ENCODE measurements around the gene OXCT2. TPM values are rescaled to one million over a fixed set of nuclear protein-coding genes. Genes with fewer than 3 reads are reported as not detected.
"Not testable (repeated sequence)": the region's sequence is repeated elsewhere in the genome, so short reads cannot be mapped to it uniquely, and the experiment has no call there.

The OXCT2 gene
- polyA plus RNA-seq (2013, experiment 1 of 2) = 0.42 TPM
- 0.50 TPM for polyA plus RNA-seq (2013, experiment 2 of 2)

DNA sequence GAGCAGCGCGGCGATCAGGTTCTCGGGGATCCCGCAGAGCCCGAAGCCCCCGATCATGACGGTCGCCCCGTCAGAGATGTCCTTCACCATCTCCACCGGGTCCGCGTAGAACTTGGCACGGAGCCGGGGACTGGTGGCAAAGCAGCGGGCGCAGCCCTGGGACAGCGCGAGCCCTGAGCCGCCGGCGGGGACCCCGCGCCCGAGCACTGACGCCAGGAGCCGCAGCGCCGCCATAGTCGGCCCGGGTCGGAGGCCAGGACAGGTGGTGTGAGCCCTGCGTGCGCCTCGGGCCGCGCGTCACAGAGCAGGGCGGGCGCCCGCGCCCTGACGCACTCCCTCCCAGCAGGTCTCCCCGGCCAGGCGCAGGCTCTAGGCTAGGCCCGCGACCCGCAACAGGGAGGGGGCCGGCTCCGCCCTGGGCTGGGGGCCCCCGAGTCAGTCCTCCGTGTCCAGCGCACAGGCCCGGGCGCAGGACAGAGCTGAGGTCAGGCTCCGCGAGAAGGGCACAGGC, at the start of gene OXCT2:
TSS of gene OXCT2 (minus strand) at position 327 of the 511 bp plus-strand sequence. CDS start at position 234, 93 bp downstream.
- H2BK120ac ChIP-seq (ENCODE audit: low read depth, low read length); DNase-seq; H3K27ac ChIP-seq (ENCODE audit: low read depth, low read length); H3K4ac ChIP-seq (ENCODE audit: low read depth, low read length); H3K36me3 ChIP-seq (ENCODE audit: control insufficient read depth, insufficient read depth, low read length); H2BK5ac ChIP-seq (ENCODE audit: low read length); H2AK5ac ChIP-seq (ENCODE audit: low read length); H4K5ac ChIP-seq (ENCODE audit: low read length); H3K4me2 ChIP-seq (ENCODE audit: low read length); H3K23ac ChIP-seq (ENCODE audit: low read length); H3K56ac ChIP-seq (ENCODE audit: low read length); H3K79me1 ChIP-seq (ENCODE audit: low read length); H3K4me3 ChIP-seq (ENCODE audit: low read length); H3K4me1 ChIP-seq (ENCODE audit: control insufficient read depth, low read depth, low read length); H4K8ac ChIP-seq (ENCODE audit: low read depth, low read length); H3K79me2 ChIP-seq (ENCODE audit: control insufficient read depth, insufficient read depth, low read length); H2BK15ac ChIP-seq (replicated peaks; ENCODE audit: low read depth); H3K18ac ChIP-seq (ENCODE audit: low read length); H3K27me3 ChIP-seq (ENCODE audit: insufficient read depth, low read length, poor library complexity); H3K9ac ChIP-seq (ENCODE audit: low read length): not testable (repeated sequence)
- no CpG with 5 or more reads among the region's 57 CpGs for WGBS (ENCODE audit: extremely low coverage, insufficient coverage, low lambda C conversion rate)

- Histone ChIP-seq H3K56ac (ENCODE audit: low read length) (no peak overlapping the region), H4K8ac (ENCODE audit: low read depth, low read length) (no peak overlapping the region), H3K27me3 (ENCODE audit: insufficient read depth, low read length, poor library complexity) (no peaks in the 10 kb centered on the region), H2AK5ac (ENCODE audit: low read length) (no peak overlapping the region), H3K4ac (ENCODE audit: low read depth, low read length) (no peak overlapping the region), H3K4me3 (ENCODE audit: low read length) (no peak overlapping the region), H2BK5ac (ENCODE audit: low read length) (no peak overlapping the region), H3K27ac (ENCODE audit: low read depth, low read length) (no peak overlapping the region), H3K79me1 (ENCODE audit: low read length) (no peaks in the 10 kb centered on the region), H2BK120ac (ENCODE audit: low read depth, low read length) (no peak overlapping the region), H3K9ac (ENCODE audit: low read length) (no peak overlapping the region), H3K18ac (ENCODE audit: low read length) (no peak overlapping the region), H3K4me1 (ENCODE audit: control insufficient read depth, low read depth, low read length) (no peaks in the 10 kb centered on the region), H4K5ac (ENCODE audit: low read length) (no peak overlapping the region), H3K79me2 (ENCODE audit: control insufficient read depth, insufficient read depth, low read length) (no peaks in the 10 kb centered on the region), H3K4me2 (ENCODE audit: low read length) (no peak overlapping the region), H2BK15ac (replicated peaks; ENCODE audit: low read depth) (no peak overlapping the region), H3K36me3 (ENCODE audit: control insufficient read depth, insufficient read depth, low read length) (no peaks in the 10 kb centered on the region), H3K23ac (ENCODE audit: low read length) (no peak overlapping the region)
- DNase-seq = no peak
- WGBS (ENCODE audit: extremely low coverage, insufficient coverage, low lambda C conversion rate) = no CpG with 5 or more reads among the region's 22 CpGs
Observed at GRCh38 chr1:39819091-39819812, 48.1 kb upstream of the OXCT2 start.

DNA sequence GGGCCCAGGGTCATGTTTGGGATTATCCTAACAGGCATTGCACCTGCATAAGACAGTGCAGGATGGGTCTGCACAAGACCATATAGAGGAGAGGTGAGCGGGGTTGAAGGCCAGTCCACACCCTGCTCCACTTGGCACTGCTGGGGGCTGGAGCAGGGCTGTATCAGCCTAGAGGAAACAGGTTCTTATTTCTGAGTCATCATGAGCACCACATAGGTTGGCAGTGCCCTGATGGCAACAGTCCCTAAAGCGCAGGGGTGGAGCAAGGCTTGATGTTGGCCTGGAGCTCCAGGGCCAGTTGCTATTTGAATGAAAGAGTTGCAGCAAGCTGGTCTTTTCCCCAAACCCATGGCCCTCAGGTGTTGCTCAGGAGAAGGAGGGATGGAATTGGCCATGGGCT, 47.3 kb upstream of the OXCT2 start:
- H2BK15ac ChIP-seq (replicated peaks; ENCODE audit: low read depth) = no peak overlapping the region
- no peaks in the 10 kb centered on the region for H3K79me2 ChIP-seq (ENCODE audit: control insufficient read depth, insufficient read depth, low read length)
- no peak overlapping the region for H4K8ac ChIP-seq (ENCODE audit: low read depth, low read length)
- no peak overlapping the region for H3K4me3 ChIP-seq (ENCODE audit: low read length)
- H3K23ac ChIP-seq (ENCODE audit: low read length) = no peak overlapping the region
- H2AK5ac ChIP-seq (ENCODE audit: low read length) = no peak overlapping the region
- no peak overlapping the region for H3K4ac ChIP-seq (ENCODE audit: low read depth, low read length)
- H3K36me3 ChIP-seq (ENCODE audit: control insufficient read depth, insufficient read depth, low read length) = no peaks in the 10 kb centered on the region
- WGBS (ENCODE audit: extremely low coverage, insufficient coverage, low lambda C conversion rate) = no CpG with 5 or more reads among the region's 2 CpGs
- no peak overlapping the region for H3K27ac ChIP-seq (ENCODE audit: low read depth, low read length)
- H3K9ac ChIP-seq (ENCODE audit: low read length) = no peak overlapping the region
- H2BK120ac ChIP-seq (ENCODE audit: low read depth, low read length) = no peak overlapping the region
- H2BK5ac ChIP-seq (ENCODE audit: low read length) = no peak overlapping the region
- H3K79me1 ChIP-seq (ENCODE audit: low read length) = no peaks in the 10 kb centered on the region
- H3K4me2 ChIP-seq (ENCODE audit: low read length) = no peak overlapping the region
- no peak overlapping the region for H3K56ac ChIP-seq (ENCODE audit: low read length)
- no peak overlapping the region for H3K18ac ChIP-seq (ENCODE audit: low read length)
- H4K5ac ChIP-seq (ENCODE audit: low read length) = no peak overlapping the region
- no peaks in the 10 kb centered on the region for H3K27me3 ChIP-seq (ENCODE audit: insufficient read depth, low read length, poor library complexity)
- DNase-seq = no peak
- H3K4me1 ChIP-seq (ENCODE audit: control insufficient read depth, low read depth, low read length) = no peaks in the 10 kb centered on the region

- H3K27ac ChIP-seq (ENCODE audit: low read depth, low read length); H4K5ac ChIP-seq (ENCODE audit: low read length); H3K4me3 ChIP-seq (ENCODE audit: low read length); H3K79me1 ChIP-seq (ENCODE audit: low read length); H2AK5ac ChIP-seq (ENCODE audit: low read length); H3K79me2 ChIP-seq (ENCODE audit: control insufficient read depth, insufficient read depth, low read length); H3K4me2 ChIP-seq (ENCODE audit: low read length); H2BK5ac ChIP-seq (ENCODE audit: low read length); H3K18ac ChIP-seq (ENCODE audit: low read length); H3K4ac ChIP-seq (ENCODE audit: low read depth, low read length); H4K8ac ChIP-seq (ENCODE audit: low read depth, low read length); H3K9ac ChIP-seq (ENCODE audit: low read length); H3K23ac ChIP-seq (ENCODE audit: low read length); H3K4me1 ChIP-seq (ENCODE audit: control insufficient read depth, low read depth, low read length); H2BK120ac ChIP-seq (ENCODE audit: low read depth, low read length); H3K27me3 ChIP-seq (ENCODE audit: insufficient read depth, low read length, poor library complexity); H3K36me3 ChIP-seq (ENCODE audit: control insufficient read depth, insufficient read depth, low read length); H2BK15ac ChIP-seq (replicated peaks; ENCODE audit: low read depth): not testable (repeated sequence)
- WGBS (ENCODE audit: extremely low coverage, insufficient coverage, low lambda C conversion rate) = no CpG with 5 or more reads among the region's 24 CpGs
- peak overlapping the region; percentile 10 for H3K56ac ChIP-seq (ENCODE audit: low read length)
- peak; percentile 64 for DNase-seq
Observed at GRCh38 chr1:39817091-39817932, 46.2 kb upstream of the OXCT2 start.

DNA sequence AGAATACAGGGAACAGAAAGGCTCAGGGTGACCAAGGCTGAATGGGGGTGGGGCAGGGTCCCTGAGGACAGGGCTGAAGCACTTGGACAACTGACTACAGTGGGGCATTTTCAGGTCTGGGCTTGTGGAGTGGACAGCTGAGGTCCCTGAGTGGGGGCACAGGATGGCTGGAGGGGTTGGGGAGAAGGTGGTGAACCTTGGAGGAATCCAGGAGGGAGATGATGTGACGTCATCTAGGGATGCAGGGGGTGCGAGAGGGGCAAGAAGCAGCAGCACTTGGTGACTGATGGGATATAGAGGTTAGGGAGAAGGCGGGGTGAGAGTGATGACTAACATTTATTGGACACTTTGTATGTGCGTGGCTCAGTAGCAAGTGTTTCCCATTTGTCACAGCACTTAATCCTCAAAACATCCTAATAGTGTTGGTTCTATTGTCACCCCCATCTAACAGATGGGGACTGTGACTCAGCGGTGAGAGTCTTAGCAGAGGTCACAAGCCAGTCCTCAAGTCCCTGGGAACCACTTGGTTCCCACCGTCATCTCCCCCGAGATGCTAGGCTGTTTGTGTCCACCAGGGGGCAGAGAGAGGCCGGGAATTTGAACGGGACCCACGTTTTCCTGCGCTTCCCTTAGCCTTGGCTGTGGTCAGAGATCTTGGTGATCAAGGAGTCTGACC, 45.4 kb upstream of the OXCT2 start:
- Histone ChIP-seq H3K18ac (ENCODE audit: low read length) (no peak overlapping the region), H2BK5ac (ENCODE audit: low read length) (no peak overlapping the region), H3K79me2 (ENCODE audit: control insufficient read depth, insufficient read depth, low read length) (no peaks in the 10 kb centered on the region), H3K56ac (ENCODE audit: low read length) (no peak overlapping the region), H3K27ac (ENCODE audit: low read depth, low read length) (no peak overlapping the region), H3K9ac (ENCODE audit: low read length) (no peak overlapping the region), H3K36me3 (ENCODE audit: control insufficient read depth, insufficient read depth, low read length) (no peaks in the 10 kb centered on the region), H3K79me1 (ENCODE audit: low read length) (no peaks in the 10 kb centered on the region), H4K8ac (ENCODE audit: low read depth, low read length) (no peak overlapping the region), H3K4me2 (ENCODE audit: low read length) (no peak overlapping the region), H3K4ac (ENCODE audit: low read depth, low read length) (no peak overlapping the region), H3K27me3 (ENCODE audit: insufficient read depth, low read length, poor library complexity) (no peaks in the 10 kb centered on the region), H3K23ac (ENCODE audit: low read length) (no peak overlapping the region), H2BK120ac (ENCODE audit: low read depth, low read length) (no peak overlapping the region), H2AK5ac (ENCODE audit: low read length) (no peak overlapping the region), H3K4me3 (ENCODE audit: low read length) (no peak overlapping the region), H2BK15ac (replicated peaks; ENCODE audit: low read depth) (no peak overlapping the region), H4K5ac (ENCODE audit: low read length) (no peak overlapping the region), H3K4me1 (ENCODE audit: control insufficient read depth, low read depth, low read length) (no peaks in the 10 kb centered on the region)
- DNase-seq = peak; percentile 87
- WGBS (ENCODE audit: extremely low coverage, insufficient coverage, low lambda C conversion rate) = no CpG with 5 or more reads among the region's 11 CpGs
